T-helper 1 cell treated with Interleukin-12 subunit alpha and Interleukin-12 subunit beta and Interleukin-4 antibody, amounts not matched to agents 30 ng/mL and 1 ng/mL, for 36 hours (primary cell): Measurements from ENCODE around the gene RBP7. TPM values are rescaled to one million over a fixed set of nuclear protein-coding genes. Genes with fewer than 3 reads are reported as not detected.

Experiments used
- intact Hi-C: fragments of 100-400 bp; cut with micrococcal nuclease; formaldehyde crosslinking; loops from one replicate; pipeline ENCODE4 v1.15.1; 2024
- total RNA-seq: library from RNA; stranded (reverse); gene quantifications from 2 replicates; pipeline ENCODE4 v1.2.3, GENCODE V29; 2022

RBP7 gene
- total RNA-seq, 1 donor from 2014 or later = not detected

GRCh38 chr1:10064416-10065343 lies 67.7 kb downstream of the RBP7 start:
- intact Hi-C loops = no loop called here

DNA sequence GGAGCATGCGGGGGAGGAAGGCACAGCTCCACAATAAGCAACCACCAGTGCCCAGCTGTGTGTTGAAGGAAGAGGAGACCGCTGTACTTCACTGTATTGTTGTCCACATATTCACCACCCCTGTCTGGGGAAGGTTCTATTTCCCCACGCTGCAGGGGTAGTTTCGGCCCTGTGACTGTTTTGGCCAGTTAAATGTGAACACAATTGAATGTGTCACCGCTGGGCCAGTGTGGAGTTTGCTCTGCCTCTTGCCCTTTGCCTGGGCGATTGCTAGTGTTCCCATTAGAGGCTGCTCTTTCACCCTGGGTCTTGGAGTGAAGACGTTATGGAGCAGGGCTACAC lies 68.3 kb downstream of the RBP7 start:
- intact Hi-C loops = no loop called here

Other genes starting within 250 kb of the RBP7 start
- 102 and 103 TPM in 2 replicates for gene CLSTN1, start 173.3 kb upstream of the RBP7 start, total RNA-seq
- gene CTNNBIP1, start 87.0 kb upstream of the RBP7 start, total RNA-seq = 7.4 and 11.0 TPM in 2 replicates
- 28.2 and 29.5 TPM in 2 replicates for gene LZIC, start 53.8 kb upstream of the RBP7 start, total RNA-seq
- 5.9 TPM in 2 replicates for gene NMNAT1, start 53.8 kb upstream of the RBP7 start, total RNA-seq
- 36.5 and 39.0 TPM in 2 replicates for gene UBE4B, start 35.7 kb downstream of the RBP7 start, total RNA-seq
- gene KIF1B, start 213.3 kb downstream of the RBP7 start, total RNA-seq = 18.2 and 18.3 TPM in 2 replicates